Astrocyte (in vitro differentiated cells and primary cell): ENCODE measurements around the gene GPBP1L1. TPM values are rescaled to one million over a fixed set of nuclear protein-coding genes. Genes with fewer than 3 reads are reported as not detected.
A peak's percentile ranks its signal among the peaks of the same experiment; 100 is the strongest.

Experiments
- DNase-seq: peaks from one replicate; pipeline ENCODE4 v3.0.0-alpha.2; 2010; ENCODE audit warnings: low read depth
- FAIRE-seq: peaks from 2 replicates; lab custom pipeline; 2011; peaks lifted over from hg19 to GRCh38; lab: Jason Lieb, UNC
- H2AFZ ChIP-seq: 2 replicates; pipeline ENCODE4 v1.6.0; 2012; ENCODE audit warnings: low read depth, low read length, inconsistent platforms
- H3K27ac ChIP-seq: 2 replicates; pipeline ENCODE4 v1.5.1; 2011; ENCODE audit warnings: low read depth, low read length, inconsistent platforms
- H3K27me3 ChIP-seq: 2 replicates; pipeline ENCODE4 v1.6.0; 2011; ENCODE audit warnings: low read length, inconsistent platforms; ENCODE audit not compliant: insufficient read depth
- H3K36me3 ChIP-seq: 2 replicates; pipeline ENCODE4 v1.5.1; 2011; ENCODE audit warnings: low read length, inconsistent platforms; ENCODE audit not compliant: insufficient read depth
- H3K4me1 ChIP-seq: 2 replicates; pipeline ENCODE4 v1.5.1; 2011; ENCODE audit warnings: low read length, inconsistent platforms; ENCODE audit not compliant: insufficient read depth
- H3K4me2 ChIP-seq: 2 replicates; pipeline ENCODE4 v1.6.0; 2012; ENCODE audit warnings: low read length, inconsistent platforms
- H3K4me3 ChIP-seq: 2 replicates; pipeline ENCODE4 v1.5.1; 2011; ENCODE audit warnings: low read depth, mild to moderate bottlenecking, low read length, inconsistent platforms; ENCODE audit not compliant: insufficient read depth
- H3K79me2 ChIP-seq: 2 replicates; pipeline ENCODE4 v1.6.0; 2012; ENCODE audit warnings: mild to moderate bottlenecking, low read length, inconsistent platforms; ENCODE audit not compliant: insufficient read depth
- H3K9ac ChIP-seq: 2 replicates; pipeline ENCODE4 v1.6.0; 2012; ENCODE audit warnings: mild to moderate bottlenecking, low read length, inconsistent platforms
- H3K9me3 ChIP-seq: 2 replicates; pipeline ENCODE4 v1.5.1; 2012; ENCODE audit warnings: low read depth, mild to moderate bottlenecking, low read length, inconsistent platforms; ENCODE audit not compliant: insufficient read depth
- H4K20me1 ChIP-seq: 2 replicates; pipeline ENCODE4 v1.6.0; 2012; ENCODE audit warnings: low read length, inconsistent platforms; ENCODE audit not compliant: insufficient read depth
- H3K27ac Mint-ChIP-seq: one replicate; pipeline ENCODE4 v1.8.0; 2021; ENCODE audit warnings: mild to moderate bottlenecking, mixed read lengths; ENCODE audit not compliant: unreplicated experiment
- H3K27me3 Mint-ChIP-seq: one replicate; pipeline ENCODE4 v1.8.0; 2021; ENCODE audit warnings: low read depth, mixed read lengths; ENCODE audit not compliant: unreplicated experiment
- H3K36me3 Mint-ChIP-seq: one replicate; pipeline ENCODE4 v1.8.0; 2021; ENCODE audit warnings: low read depth, mixed read lengths; ENCODE audit not compliant: unreplicated experiment
- H3K4me1 Mint-ChIP-seq: one replicate; pipeline ENCODE4 v1.8.0; 2021; ENCODE audit warnings: low read depth, mixed read lengths; ENCODE audit not compliant: unreplicated experiment
- H3K4me3 Mint-ChIP-seq: one replicate; pipeline ENCODE4 v1.8.0; 2021; ENCODE audit warnings: mild to moderate bottlenecking, moderate library complexity, mixed read lengths; ENCODE audit not compliant: unreplicated experiment
- H3K9me3 Mint-ChIP-seq: one replicate; pipeline ENCODE4 v1.8.0; 2021; ENCODE audit warnings: mild to moderate bottlenecking, mixed read lengths; ENCODE audit not compliant: unreplicated experiment
- CTCF ChIP-seq: IDR thresholded peaks from 2 replicates; pipeline ENCODE4 v1.5.1; 2011; ENCODE audit warnings: low read depth, mild to moderate bottlenecking, inconsistent platforms, low read length, moderate library complexity; ENCODE audit not compliant: insufficient read depth
- EZH2 ChIP-seq: IDR thresholded peaks from 2 replicates; pipeline ENCODE4 v1.6.1; 2012; ENCODE audit warnings: mild to moderate bottlenecking, low read length, inconsistent platforms; ENCODE audit not compliant: insufficient read depth
- total RNA-seq: library from RNA; stranded (reverse); gene quantifications from 2 replicates; pipeline ENCODE4 v1.2.1, GENCODE V29; 2021

Gene GPBP1L1
- total RNA-seq, 1 donor from 2014 or later, result 116 TPM

GRCh38 chr1:45583666-45584350 lies 102.5 kb downstream of the GPBP1L1 start, which contains the start of gene NASP:
NASP (plus strand) TSS chr1:45584041; CDS start chr1:45584147, 106 bp downstream.
- FAIRE-seq, result no peak
- no peaks in the 10 kb centered on the region for H3K36me3 Mint-ChIP-seq
- H3K9me3 Mint-ChIP-seq, result peaks cover 2% of the 10 kb centered on the region
- Histone ChIP-seq H3K36me3 (no peaks in the 10 kb centered on the region), H3K27me3 (no peaks in the 10 kb centered on the region), H3K27ac (peak within 1 kb of the TSS; percentile 95), H3K79me2 (peaks cover 47% of the 10 kb centered on the region), H3K4me3 (peak within 1 kb of the TSS; percentile 98), H3K9ac (peak within 1 kb of the TSS; percentile 98), H4K20me1 (peaks cover 34% of the 10 kb centered on the region), H3K4me1 (peaks cover 14% of the 10 kb centered on the region), H3K4me2 (peak within 1 kb of the TSS; percentile 100), H3K9me3 (no peaks in the 10 kb centered on the region), H2AFZ (peak within 1 kb of the TSS; percentile 100)
- H3K4me3 Mint-ChIP-seq, result peak within 1 kb of the TSS; percentile 99
- H3K4me1 Mint-ChIP-seq, result peaks cover 9% of the 10 kb centered on the region
- H3K27ac Mint-ChIP-seq, result peak within 1 kb of the TSS; percentile 87
- DNase-seq, result peak; percentile 51
- TF ChIP-seq EZH2 (no peak), CTCF (no peak)
- H3K27me3 Mint-ChIP-seq, result no peaks in the 10 kb centered on the region

GRCh38 chr1:45583264-45583665 lies 103.1 kb downstream of the GPBP1L1 start:
- H3K36me3 Mint-ChIP-seq, result no peaks in the 10 kb centered on the region
- peak overlapping the region; percentile 99 for H3K4me3 Mint-ChIP-seq
- no peaks in the 10 kb centered on the region for H3K27me3 Mint-ChIP-seq
- peaks cover 2% of the 10 kb centered on the region for H3K9me3 Mint-ChIP-seq
- peak; percentile 59 for FAIRE-seq
- DNase-seq, result peak; percentile 89
- peak overlapping the region; percentile 100 for H2AFZ ChIP-seq
- H3K27ac Mint-ChIP-seq, result peak overlapping the region; percentile 87
- H3K4me3 ChIP-seq, result peak overlapping the region; percentile 98
- peaks cover 14% of the 10 kb centered on the region for H3K4me1 ChIP-seq
- H3K79me2 ChIP-seq, result peaks cover 41% of the 10 kb centered on the region
- TF ChIP-seq CTCF (no peak), EZH2 (no peak)
- H3K4me1 Mint-ChIP-seq, result peaks cover 9% of the 10 kb centered on the region
- peak overlapping the region; percentile 95 for H3K27ac ChIP-seq
- no peaks in the 10 kb centered on the region for H3K36me3 ChIP-seq
- H4K20me1 ChIP-seq, result peaks cover 30% of the 10 kb centered on the region
- H3K4me2 ChIP-seq, result peak overlapping the region; percentile 100
- H3K9ac ChIP-seq, result peak overlapping the region; percentile 98
- H3K27me3 ChIP-seq, result no peaks in the 10 kb centered on the region
- H3K9me3 ChIP-seq, result no peaks in the 10 kb centered on the region

Other genes starting within 250 kb of the GPBP1L1 start
- gene TESK2, start 195.4 kb downstream of the GPBP1L1 start, total RNA-seq, result 1.7 and 2.0 TPM in 2 replicates
- 3.0 and 3.5 TPM in 2 replicates for gene CCDC163, start 186.5 kb downstream of the GPBP1L1 start, total RNA-seq
- 5.4 and 6.2 TPM in 2 replicates for gene MMACHC, start 186.2 kb downstream of the GPBP1L1 start, total RNA-seq
- gene PRDX1, start 164.6 kb downstream of the GPBP1L1 start, total RNA-seq, result 861 and 986 TPM in 2 replicates
- 118 and 129 TPM in 2 replicates for gene AKR1A1, start 135.7 kb downstream of the GPBP1L1 start, total RNA-seq
- 46.2 and 55.9 TPM in 2 replicates for gene NASP, start 102.5 kb downstream of the GPBP1L1 start, total RNA-seq
- 2.4 and 3.8 TPM in 2 replicates for gene CCDC17, start 62.5 kb downstream of the GPBP1L1 start, total RNA-seq
- gene TMEM69, start 1.6 kb upstream of the GPBP1L1 start, total RNA-seq, result 23.3 and 26.2 TPM in 2 replicates
- gene IPP, start 64.1 kb upstream of the GPBP1L1 start, total RNA-seq, result 13.3 and 18.2 TPM in 2 replicates
- 41.0 and 41.6 TPM in 2 replicates for gene MAST2, start 117.1 kb upstream of the GPBP1L1 start, total RNA-seq